Parathyroid adenoma (tissue), 2 donors: ENCODE measurements around the gene KIAA0753.

Source experiments
- H2AFZ ChIP-seq: fragments of 300-600 bp; sonication (generic); one replicate; pipeline ENCODE4 v1.7.0; 2017; ENCODE audit warnings: antibody characterized with exemption, mild to moderate bottlenecking
- H3K27ac ChIP-seq: fragments of 300-600 bp; sonication (generic); one replicate; pipeline ENCODE4 v1.7.0; 2017
- H3K27me3 ChIP-seq: fragments of 300-600 bp; sonication (generic); one replicate; pipeline ENCODE4 v1.7.0; 2017; ENCODE audit warnings: low read length; ENCODE audit not compliant: control insufficient read depth, insufficient read depth
- H3K36me3 ChIP-seq: fragments of 300-600 bp; sonication (generic); one replicate; pipeline ENCODE4 v1.7.0; 2017; ENCODE audit warnings: low read length; ENCODE audit not compliant: control insufficient read depth, insufficient read depth
- H3K4me1 ChIP-seq: fragments of 300-600 bp; sonication (generic); one replicate; pipeline ENCODE4 v1.7.0; 2017; ENCODE audit warnings: control low read depth
- H3K4me2 ChIP-seq: fragments of 300-600 bp; sonication (generic); one replicate; pipeline ENCODE4 v1.7.0; 2017; ENCODE audit warnings: low read length
- H3K4me3 ChIP-seq: fragments of 300-600 bp; sonication (generic); one replicate; pipeline ENCODE4 v1.7.0; 2017; ENCODE audit warnings: low read depth, low read length
- H3K79me2 ChIP-seq: fragments of 300-600 bp; sonication (generic); one replicate; pipeline ENCODE4 v1.7.0; 2017; ENCODE audit warnings: control low read depth
- H3K9ac ChIP-seq: fragments of 300-600 bp; sonication (generic); one replicate; pipeline ENCODE4 v1.7.0; 2017; ENCODE audit warnings: mild to moderate bottlenecking
- H3K9me3 ChIP-seq: fragments of 300-600 bp; sonication (generic); one replicate; pipeline ENCODE4 v1.7.0; 2017; ENCODE audit warnings: low read length; ENCODE audit not compliant: control insufficient read depth
- TF ChIP-seq, protein P1 (sequence below): fragments of 300-600 bp; sonication (generic); IDR thresholded peaks from one replicate; pipeline ENCODE4 v1.7.0; 2017; ENCODE audit warnings: antibody characterized with exemption, mild to moderate bottlenecking
- donor health status: primary hyperparathyroidism.

KIAA0753 gene

DNA sequence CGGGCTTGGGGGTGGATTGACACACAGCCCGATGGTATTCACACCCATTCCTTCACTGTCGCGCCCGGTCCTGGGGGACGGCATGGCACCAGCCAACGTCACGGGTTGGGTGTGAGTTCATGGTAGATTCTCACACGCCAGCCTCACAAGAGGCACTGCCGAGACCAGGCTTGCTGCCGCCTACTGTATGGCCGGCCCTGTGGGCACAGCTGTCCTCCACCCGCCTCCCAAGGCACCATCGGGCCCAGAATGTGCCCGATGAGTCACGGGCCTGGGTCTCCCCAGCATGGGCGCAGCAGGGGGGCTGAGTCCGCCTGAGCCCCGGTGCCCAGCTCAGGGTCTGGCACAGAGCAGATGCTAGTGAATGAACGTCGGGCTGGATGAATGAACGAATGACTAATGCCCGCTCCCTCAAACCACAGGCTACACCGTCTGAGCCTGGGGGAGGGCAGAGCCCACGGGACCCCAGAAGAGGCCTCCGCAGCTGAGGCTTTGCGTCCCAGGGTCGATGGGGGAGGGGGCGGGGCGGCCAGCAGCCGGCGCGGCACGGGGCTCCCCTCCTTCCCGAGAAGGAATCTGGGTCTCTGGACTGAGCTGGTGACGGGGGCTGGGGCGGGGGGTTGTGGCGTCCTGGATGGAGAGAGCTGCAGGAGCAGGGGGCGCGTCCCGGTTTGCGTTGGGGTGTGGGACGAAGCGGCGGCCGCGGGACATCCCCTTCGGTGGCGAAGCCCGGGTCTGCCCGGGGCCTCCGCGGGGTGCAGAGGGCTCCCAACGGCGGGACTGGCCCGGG lies 85.0 kb downstream of the KIAA0753 start:
- no peaks in the 10 kb centered on the region for H3K27me3 ChIP-seq
- H3K36me3 ChIP-seq, result no peaks in the 10 kb centered on the region
- H3K4me1 ChIP-seq, result no peaks in the 10 kb centered on the region
- H3K4me3 ChIP-seq, result peak overlapping the region; percentile 40
- H3K9ac ChIP-seq, result no peak overlapping the region
- H3K4me2 ChIP-seq, result peak overlapping the region; percentile 71
- TF ChIP-seq, protein P1, sequence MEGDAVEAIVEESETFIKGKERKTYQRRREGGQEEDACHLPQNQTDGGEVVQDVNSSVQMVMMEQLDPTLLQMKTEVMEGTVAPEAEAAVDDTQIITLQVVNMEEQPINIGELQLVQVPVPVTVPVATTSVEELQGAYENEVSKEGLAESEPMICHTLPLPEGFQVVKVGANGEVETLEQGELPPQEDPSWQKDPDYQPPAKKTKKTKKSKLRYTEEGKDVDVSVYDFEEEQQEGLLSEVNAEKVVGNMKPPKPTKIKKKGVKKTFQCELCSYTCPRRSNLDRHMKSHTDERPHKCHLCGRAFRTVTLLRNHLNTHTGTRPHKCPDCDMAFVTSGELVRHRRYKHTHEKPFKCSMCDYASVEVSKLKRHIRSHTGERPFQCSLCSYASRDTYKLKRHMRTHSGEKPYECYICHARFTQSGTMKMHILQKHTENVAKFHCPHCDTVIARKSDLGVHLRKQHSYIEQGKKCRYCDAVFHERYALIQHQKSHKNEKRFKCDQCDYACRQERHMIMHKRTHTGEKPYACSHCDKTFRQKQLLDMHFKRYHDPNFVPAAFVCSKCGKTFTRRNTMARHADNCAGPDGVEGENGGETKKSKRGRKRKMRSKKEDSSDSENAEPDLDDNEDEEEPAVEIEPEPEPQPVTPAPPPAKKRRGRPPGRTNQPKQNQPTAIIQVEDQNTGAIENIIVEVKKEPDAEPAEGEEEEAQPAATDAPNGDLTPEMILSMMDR, result no peak
- no peak overlapping the region for H3K27ac ChIP-seq
- H3K79me2 ChIP-seq, result no peaks in the 10 kb centered on the region
- peak overlapping the region; percentile 84 for H2AFZ ChIP-seq
- H3K9me3 ChIP-seq, result no peaks in the 10 kb centered on the region

DNA sequence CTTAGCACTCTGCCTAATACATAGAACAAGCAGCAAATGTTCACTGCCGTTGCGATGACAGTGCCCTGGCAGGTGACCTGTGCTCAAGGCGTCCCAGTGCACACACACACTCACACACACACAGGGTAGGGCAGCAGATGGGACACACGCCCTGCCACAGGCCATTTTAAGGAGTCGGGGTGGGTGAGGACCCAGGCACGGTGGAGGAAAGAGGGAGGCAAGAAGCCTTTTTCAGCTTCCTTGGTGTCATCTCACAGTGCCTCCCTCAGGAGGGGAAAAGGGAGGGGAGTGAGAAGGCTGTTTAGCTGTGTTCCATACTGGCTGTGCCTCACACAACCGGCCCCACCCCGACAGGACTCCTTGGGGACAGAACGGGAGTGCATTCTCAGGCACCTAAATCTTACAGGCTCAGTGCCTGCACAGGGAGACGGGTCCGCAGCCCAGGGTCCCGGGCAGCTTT lies 85.6 kb downstream of the KIAA0753 start:
- TF ChIP-seq, protein P1, result no peak
- no peaks in the 10 kb centered on the region for H3K36me3 ChIP-seq
- H3K4me1 ChIP-seq, result no peaks in the 10 kb centered on the region
- H3K4me3 ChIP-seq, result no peak overlapping the region
- no peak overlapping the region for H3K9ac ChIP-seq
- no peaks in the 10 kb centered on the region for H3K79me2 ChIP-seq
- H3K27ac ChIP-seq, result no peak overlapping the region
- H3K4me2 ChIP-seq, result no peak overlapping the region
- H3K9me3 ChIP-seq, result no peaks in the 10 kb centered on the region
- H2AFZ ChIP-seq, result peak overlapping the region; percentile 84
- no peaks in the 10 kb centered on the region for H3K27me3 ChIP-seq

DNA sequence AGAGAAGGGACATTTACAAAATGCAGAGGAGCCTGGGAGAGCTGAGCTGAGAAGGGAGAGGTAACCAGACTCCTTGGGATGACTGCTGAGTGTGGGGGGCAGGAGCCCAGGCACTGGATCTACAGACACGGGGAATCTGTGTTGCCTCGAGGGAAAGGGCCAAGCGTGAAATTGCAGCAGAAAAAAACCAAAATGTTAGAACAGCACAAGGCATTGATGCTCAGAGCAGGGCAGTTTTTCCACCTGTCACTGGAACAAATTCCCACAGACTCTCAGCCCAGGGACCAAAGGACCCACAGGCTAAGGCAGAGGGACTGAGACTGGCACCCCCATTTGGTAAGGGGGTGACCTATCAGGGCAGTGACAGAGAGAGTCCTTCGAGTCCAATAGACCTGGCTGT lies 86.2 kb downstream of the KIAA0753 start:
- no peak overlapping the region for H3K4me2 ChIP-seq
- no peaks in the 10 kb centered on the region for H3K27me3 ChIP-seq
- no peaks in the 10 kb centered on the region for H3K9me3 ChIP-seq
- H3K27ac ChIP-seq, result no peak overlapping the region
- H3K4me1 ChIP-seq, result no peaks in the 10 kb centered on the region
- H3K79me2 ChIP-seq, result no peaks in the 10 kb centered on the region
- TF ChIP-seq, protein P1, result no peak
- H2AFZ ChIP-seq, result no peak overlapping the region
- no peak overlapping the region for H3K4me3 ChIP-seq
- H3K36me3 ChIP-seq, result no peaks in the 10 kb centered on the region
- H3K9ac ChIP-seq, result no peak overlapping the region

DNA sequence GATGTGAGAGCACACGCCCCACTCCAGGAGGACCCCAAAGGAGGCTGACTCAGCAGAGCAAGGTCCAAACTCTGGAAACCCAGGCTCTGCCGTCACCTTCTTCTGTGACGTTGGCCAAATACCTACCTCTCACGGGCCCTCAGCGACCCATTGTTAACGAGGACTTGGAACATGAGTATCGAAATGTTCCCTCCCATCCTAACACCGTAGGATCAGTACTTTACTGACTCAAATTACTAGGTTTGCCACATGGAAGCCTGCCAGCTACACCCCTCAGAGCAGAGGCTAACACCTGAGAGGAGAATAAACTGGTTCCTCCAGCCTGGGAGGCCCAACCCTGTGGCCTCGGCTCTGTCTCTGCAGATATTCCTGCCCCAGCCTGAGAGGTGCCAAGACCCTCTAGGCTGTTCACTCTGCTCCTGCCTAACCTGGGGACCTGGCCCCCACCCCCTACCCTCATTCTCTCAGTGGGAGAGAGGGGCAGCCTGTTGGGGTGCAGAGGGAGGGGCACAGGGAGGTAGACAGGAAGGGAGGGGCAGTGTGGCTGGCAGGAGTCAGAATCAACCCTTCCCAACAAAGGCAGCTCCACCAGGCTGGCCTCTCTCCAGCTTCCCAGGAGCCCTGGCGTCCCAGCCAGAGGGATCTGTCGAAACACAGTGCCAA lies 88.5 kb downstream of the KIAA0753 start:
- Histone ChIP-seq H3K9ac (no peak overlapping the region), H3K27ac (no peak overlapping the region), H3K4me3 (no peak overlapping the region), H3K27me3 (no peaks in the 10 kb centered on the region), H2AFZ (no peak overlapping the region), H3K36me3 (no peaks in the 10 kb centered on the region), H3K79me2 (no peaks in the 10 kb centered on the region), H3K9me3 (no peaks in the 10 kb centered on the region), H3K4me1 (no peaks in the 10 kb centered on the region), H3K4me2 (no peak overlapping the region)
- TF ChIP-seq, protein P1, result no peak
